ENCODE measurements around the gene CUL4A.

Gene CUL4A

GRCh38 chr13:113223070-113223469 lies 13.7 kb downstream of the CUL4A start:
- no CpG with 5 or more reads among the region's 7 CpGs for WGBS (ENCODE audit: insufficient coverage, insufficient read length)
- Histone ChIP-seq H3K4me3 (ENCODE audit: low read length) (no peak overlapping the region), H3K36me3 (ENCODE audit: control insufficient read depth, insufficient read depth, low read length) (peaks cover 29% of the 10 kb centered on the region)

GRCh38 chr13:113224486-113224885 lies 15.1 kb downstream of the CUL4A start:
- Histone ChIP-seq H3K4me1 (ENCODE audit: control insufficient read depth, insufficient read depth, low read length) (no peaks in the 10 kb centered on the region), H3K4me3 (ENCODE audit: low read length) (no peak overlapping the region), H3K36me3 (ENCODE audit: control insufficient read depth, insufficient read depth, low read length) (peaks cover 27% of the 10 kb centered on the region), H3K9me3 (ENCODE audit: control insufficient read depth, insufficient read depth, low read length) (no peaks in the 10 kb centered on the region), H3K27me3 (ENCODE audit: control insufficient read depth, insufficient read depth, low read length) (no peaks in the 10 kb centered on the region), H3K27ac (ENCODE audit: low read length) (no peak overlapping the region)
- no CpG with 5 or more reads among the region's 10 CpGs for WGBS (ENCODE audit: insufficient coverage, insufficient read length)
- DNase-seq (ENCODE audit: low read depth, low spot score) = no peak

More at GRCh38 chr13:113223070-113223469, 13.7 kb downstream of the CUL4A start:
- no peak for DNase-seq (ENCODE audit: low read depth, low spot score)
- Histone ChIP-seq H3K27ac (ENCODE audit: low read length) (no peak overlapping the region), H3K27me3 (ENCODE audit: control insufficient read depth, insufficient read depth, low read length) (no peaks in the 10 kb centered on the region), H3K9me3 (ENCODE audit: control insufficient read depth, insufficient read depth, low read length) (no peaks in the 10 kb centered on the region), H3K4me1 (ENCODE audit: control insufficient read depth, insufficient read depth, low read length) (no peaks in the 10 kb centered on the region)

GRCh38 chr13:113225515-113225914 lies 16.1 kb downstream of the CUL4A start:
- Histone ChIP-seq H3K9me3 (ENCODE audit: control insufficient read depth, insufficient read depth, low read length) (no peaks in the 10 kb centered on the region), H3K4me1 (ENCODE audit: control insufficient read depth, insufficient read depth, low read length) (no peaks in the 10 kb centered on the region), H3K4me3 (ENCODE audit: low read length) (no peak overlapping the region), H3K27ac (ENCODE audit: low read length) (no peak overlapping the region), H3K36me3 (ENCODE audit: control insufficient read depth, insufficient read depth, low read length) (peaks cover 23% of the 10 kb centered on the region), H3K27me3 (ENCODE audit: control insufficient read depth, insufficient read depth, low read length) (no peaks in the 10 kb centered on the region)
- DNase-seq (ENCODE audit: low read depth, low spot score) = no peak
- WGBS (ENCODE audit: insufficient coverage, insufficient read length) = no CpG with 5 or more reads among the region's 7 CpGs

- no peak overlapping the region for H3K27ac ChIP-seq (ENCODE audit: low read length)
- DNase-seq (ENCODE audit: low read depth, low spot score) = no peak
- WGBS (ENCODE audit: insufficient coverage, insufficient read length) = no CpG with 5 or more reads among the region's 7 CpGs
- H3K36me3 ChIP-seq (ENCODE audit: control insufficient read depth, insufficient read depth, low read length) = peaks cover 16% of the 10 kb centered on the region; the same call in 1 of the 2 replicates
- no peaks in the 10 kb centered on the region for H3K4me1 ChIP-seq (ENCODE audit: control insufficient read depth, insufficient read depth, low read length)
- H3K9me3 ChIP-seq (ENCODE audit: control insufficient read depth, insufficient read depth, low read length) = no peaks in the 10 kb centered on the region
- H3K4me3 ChIP-seq (ENCODE audit: low read length) = no peak overlapping the region
- no peaks in the 10 kb centered on the region for H3K27me3 ChIP-seq (ENCODE audit: control insufficient read depth, insufficient read depth, low read length)
Observed at GRCh38 chr13:113226873-113227450, 17.5 kb downstream of the CUL4A start.

GRCh38 chr13:113229161-113229560 lies 19.7 kb downstream of the CUL4A start:
- H3K27me3 ChIP-seq (ENCODE audit: control insufficient read depth, insufficient read depth, low read length) = no peaks in the 10 kb centered on the region
- no CpG with 5 or more reads among the region's 5 CpGs for WGBS (ENCODE audit: insufficient coverage, insufficient read length)
- no peak for DNase-seq (ENCODE audit: low read depth, low spot score)
- H3K4me3 ChIP-seq (ENCODE audit: low read length) = no peak overlapping the region
- peaks cover 14% of the 10 kb centered on the region; the same call in 1 of the 2 replicates for H3K36me3 ChIP-seq (ENCODE audit: control insufficient read depth, insufficient read depth, low read length)
- no peaks in the 10 kb centered on the region for H3K4me1 ChIP-seq (ENCODE audit: control insufficient read depth, insufficient read depth, low read length)
- no peak overlapping the region for H3K27ac ChIP-seq (ENCODE audit: low read length)
- no peaks in the 10 kb centered on the region for H3K9me3 ChIP-seq (ENCODE audit: control insufficient read depth, insufficient read depth, low read length)

GRCh38 chr13:113229791-113230190 lies 20.4 kb downstream of the CUL4A start:
- Histone ChIP-seq H3K27ac (ENCODE audit: low read length) (no peak overlapping the region), H3K9me3 (ENCODE audit: control insufficient read depth, insufficient read depth, low read length) (no peaks in the 10 kb centered on the region), H3K4me3 (ENCODE audit: low read length) (no peak overlapping the region), H3K27me3 (ENCODE audit: control insufficient read depth, insufficient read depth, low read length) (no peaks in the 10 kb centered on the region), H3K4me1 (ENCODE audit: control insufficient read depth, insufficient read depth, low read length) (no peaks in the 10 kb centered on the region), H3K36me3 (ENCODE audit: control insufficient read depth, insufficient read depth, low read length) (peaks cover 10% of the 10 kb centered on the region; the same call in 1 of the 2 replicates)
- no peak for DNase-seq (ENCODE audit: low read depth, low spot score)
- no CpG with 5 or more reads among the region's 20 CpGs for WGBS (ENCODE audit: insufficient coverage, insufficient read length)

- no peaks in the 10 kb centered on the region for H3K4me1 ChIP-seq (ENCODE audit: control insufficient read depth, insufficient read depth, low read length)
- no peak overlapping the region for H3K27ac ChIP-seq (ENCODE audit: low read length)
- WGBS (ENCODE audit: insufficient coverage, insufficient read length) = no CpG with 5 or more reads among the region's 14 CpGs
- no peak for DNase-seq (ENCODE audit: low read depth, low spot score)
- peaks cover 10% of the 10 kb centered on the region; the same call in 1 of the 2 replicates for H3K36me3 ChIP-seq (ENCODE audit: control insufficient read depth, insufficient read depth, low read length)
- H3K9me3 ChIP-seq (ENCODE audit: control insufficient read depth, insufficient read depth, low read length) = no peaks in the 10 kb centered on the region
- H3K27me3 ChIP-seq (ENCODE audit: control insufficient read depth, insufficient read depth, low read length) = no peaks in the 10 kb centered on the region
- no peak overlapping the region for H3K4me3 ChIP-seq (ENCODE audit: low read length)
Observed at GRCh38 chr13:113231306-113232207, 22.1 kb downstream of the CUL4A start.

GRCh38 chr13:113232208-113233003 lies 23.0 kb downstream of the CUL4A start:
- Histone ChIP-seq H3K4me3 (ENCODE audit: low read length) (no peak overlapping the region), H3K9me3 (ENCODE audit: control insufficient read depth, insufficient read depth, low read length) (no peaks in the 10 kb centered on the region), H3K36me3 (ENCODE audit: control insufficient read depth, insufficient read depth, low read length) (peaks cover 13% of the 10 kb centered on the region; the same call in 1 of the 2 replicates), H3K27me3 (ENCODE audit: control insufficient read depth, insufficient read depth, low read length) (no peaks in the 10 kb centered on the region), H3K27ac (ENCODE audit: low read length) (no peak overlapping the region), H3K4me1 (ENCODE audit: control insufficient read depth, insufficient read depth, low read length) (no peaks in the 10 kb centered on the region)
- WGBS (ENCODE audit: insufficient coverage, insufficient read length) = no CpG with 5 or more reads among the region's 18 CpGs
- DNase-seq (ENCODE audit: low read depth, low spot score) = no peak

- no peaks in the 10 kb centered on the region for H3K9me3 ChIP-seq (ENCODE audit: control insufficient read depth, insufficient read depth, low read length)
- no peaks in the 10 kb centered on the region for H3K27me3 ChIP-seq (ENCODE audit: control insufficient read depth, insufficient read depth, low read length)
- H3K4me3 ChIP-seq (ENCODE audit: low read length) = no peak overlapping the region
- DNase-seq (ENCODE audit: low read depth, low spot score) = no peak
- peaks cover 11% of the 10 kb centered on the region; the same call in 1 of the 2 replicates for H3K36me3 ChIP-seq (ENCODE audit: control insufficient read depth, insufficient read depth, low read length)
- no CpG with 5 or more reads among the region's 11 CpGs for WGBS (ENCODE audit: insufficient coverage, insufficient read length)
- H3K4me1 ChIP-seq (ENCODE audit: control insufficient read depth, insufficient read depth, low read length) = no peaks in the 10 kb centered on the region
- H3K27ac ChIP-seq (ENCODE audit: low read length) = no peak overlapping the region
Observed at GRCh38 chr13:113233101-113233500, 23.7 kb downstream of the CUL4A start.

GRCh38 chr13:113238536-113238935 lies 29.1 kb downstream of the CUL4A start:
- peaks cover 15% of the 10 kb centered on the region; the same call in 1 of the 2 replicates for H3K36me3 ChIP-seq (ENCODE audit: control insufficient read depth, insufficient read depth, low read length)
- DNase-seq (ENCODE audit: low read depth, low spot score) = no peak
- H3K4me1 ChIP-seq (ENCODE audit: control insufficient read depth, insufficient read depth, low read length) = no peaks in the 10 kb centered on the region
- no CpG with 5 or more reads among the region's 4 CpGs for WGBS (ENCODE audit: insufficient coverage, insufficient read length)
- no peaks in the 10 kb centered on the region for H3K9me3 ChIP-seq (ENCODE audit: control insufficient read depth, insufficient read depth, low read length)
- H3K4me3 ChIP-seq (ENCODE audit: low read length) = no peak overlapping the region
- no peaks in the 10 kb centered on the region for H3K27me3 ChIP-seq (ENCODE audit: control insufficient read depth, insufficient read depth, low read length)
- no peak overlapping the region for H3K27ac ChIP-seq (ENCODE audit: low read length)
